Gastroesophageal sphincter (tissue), 3 donors: Measurements from ENCODE around the gene PTHLH.

Source experiments
- EP300 ChIP-seq: sonication (generic); formaldehyde crosslinking; IDR thresholded peaks from one replicate; pipeline ENCODE4 v1.6.1; 2017; ENCODE audit warnings: antibody characterized with exemption, mild to moderate bottlenecking
- POLR2A ChIP-seq, 2 donors: fragments of 450-650 bp; IDR thresholded peaks; one replicate each; pipeline ENCODE4 v1.6.1; 2017; ENCODE audit warnings: antibody characterized with exemption in 2 of 2, mild to moderate bottlenecking in 2 of 2, moderate library complexity in 1 of 2
- POLR2AphosphoS5 ChIP-seq: sonication (generic); formaldehyde crosslinking; IDR thresholded peaks from one replicate; pipeline ENCODE4 v1.6.1; 2017; ENCODE audit warnings: antibody characterized with exemption
- TF ChIP-seq, protein P1 (sequence below), 4 experiments: fragments of 200-600 bp in 2 of 4; fragments of 450-650 bp in 2 of 4; sonication (generic) in 1 of 4; IDR thresholded peaks; one replicate each; pipeline ENCODE4 v1.5.1; 2017 to 2019; ENCODE audit warnings: antibody characterized with exemption in 4 of 4, mild to moderate bottlenecking in 2 of 4, moderate library complexity in 2 of 4

- TF ChIP-seq, protein P1, sequence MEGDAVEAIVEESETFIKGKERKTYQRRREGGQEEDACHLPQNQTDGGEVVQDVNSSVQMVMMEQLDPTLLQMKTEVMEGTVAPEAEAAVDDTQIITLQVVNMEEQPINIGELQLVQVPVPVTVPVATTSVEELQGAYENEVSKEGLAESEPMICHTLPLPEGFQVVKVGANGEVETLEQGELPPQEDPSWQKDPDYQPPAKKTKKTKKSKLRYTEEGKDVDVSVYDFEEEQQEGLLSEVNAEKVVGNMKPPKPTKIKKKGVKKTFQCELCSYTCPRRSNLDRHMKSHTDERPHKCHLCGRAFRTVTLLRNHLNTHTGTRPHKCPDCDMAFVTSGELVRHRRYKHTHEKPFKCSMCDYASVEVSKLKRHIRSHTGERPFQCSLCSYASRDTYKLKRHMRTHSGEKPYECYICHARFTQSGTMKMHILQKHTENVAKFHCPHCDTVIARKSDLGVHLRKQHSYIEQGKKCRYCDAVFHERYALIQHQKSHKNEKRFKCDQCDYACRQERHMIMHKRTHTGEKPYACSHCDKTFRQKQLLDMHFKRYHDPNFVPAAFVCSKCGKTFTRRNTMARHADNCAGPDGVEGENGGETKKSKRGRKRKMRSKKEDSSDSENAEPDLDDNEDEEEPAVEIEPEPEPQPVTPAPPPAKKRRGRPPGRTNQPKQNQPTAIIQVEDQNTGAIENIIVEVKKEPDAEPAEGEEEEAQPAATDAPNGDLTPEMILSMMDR (IDR thresholded peaks at IDR 0.05), result no peak
- TF ChIP-seq POLR2A (IDR thresholded peaks at IDR 0.05), result no peak
- no peak for TF ChIP-seq EP300
- no peak for TF ChIP-seq POLR2AphosphoS5
Observed at GRCh38 chr12:27974735-27975221, 2.2 kb upstream of the PTHLH start.
